ENCODE results near the gene RGS9.

DNA sequence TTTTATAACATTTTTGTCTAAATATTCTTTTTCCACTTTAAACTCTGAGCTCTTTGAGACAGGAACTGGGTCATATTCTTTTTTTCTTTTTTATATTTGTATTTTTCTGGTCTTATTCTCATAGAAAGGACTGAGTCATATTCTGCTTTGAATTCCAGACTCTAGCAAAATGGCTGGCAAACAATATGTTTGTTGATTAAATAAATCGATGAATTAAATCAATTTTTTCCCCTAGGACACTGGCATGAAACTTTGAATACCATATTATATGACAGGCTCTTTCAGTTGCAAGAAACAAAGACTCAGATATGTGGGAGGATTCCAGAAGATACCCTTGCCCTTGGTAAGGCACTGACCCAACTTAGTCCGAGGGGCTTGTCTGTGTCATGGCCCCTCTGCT, 3.1 kb upstream of the RGS9 start:
- TF ChIP-seq, protein P1, sequence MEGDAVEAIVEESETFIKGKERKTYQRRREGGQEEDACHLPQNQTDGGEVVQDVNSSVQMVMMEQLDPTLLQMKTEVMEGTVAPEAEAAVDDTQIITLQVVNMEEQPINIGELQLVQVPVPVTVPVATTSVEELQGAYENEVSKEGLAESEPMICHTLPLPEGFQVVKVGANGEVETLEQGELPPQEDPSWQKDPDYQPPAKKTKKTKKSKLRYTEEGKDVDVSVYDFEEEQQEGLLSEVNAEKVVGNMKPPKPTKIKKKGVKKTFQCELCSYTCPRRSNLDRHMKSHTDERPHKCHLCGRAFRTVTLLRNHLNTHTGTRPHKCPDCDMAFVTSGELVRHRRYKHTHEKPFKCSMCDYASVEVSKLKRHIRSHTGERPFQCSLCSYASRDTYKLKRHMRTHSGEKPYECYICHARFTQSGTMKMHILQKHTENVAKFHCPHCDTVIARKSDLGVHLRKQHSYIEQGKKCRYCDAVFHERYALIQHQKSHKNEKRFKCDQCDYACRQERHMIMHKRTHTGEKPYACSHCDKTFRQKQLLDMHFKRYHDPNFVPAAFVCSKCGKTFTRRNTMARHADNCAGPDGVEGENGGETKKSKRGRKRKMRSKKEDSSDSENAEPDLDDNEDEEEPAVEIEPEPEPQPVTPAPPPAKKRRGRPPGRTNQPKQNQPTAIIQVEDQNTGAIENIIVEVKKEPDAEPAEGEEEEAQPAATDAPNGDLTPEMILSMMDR (IDR thresholded peaks at IDR 0.05; ENCODE audit: insufficient read depth, low read length, poor library complexity, severe bottlenecking) = no peak
- TF ChIP-seq EZH2phosphoT487 (conservative IDR thresholded peaks at IDR 0.05; ENCODE audit: low read length) = no peak

Measured in SU-DHL-6 (cell line).